Activated CD8-positive, alpha-beta memory T cell treated with anti-CD3 and anti-CD28 coated beads for 48 hours (primary cell): ENCODE results near the gene C10orf143.

Experiments
- DNase-seq, 3 experiments: peaks; one replicate each; pipeline ENCODE4 v3.0.0-alpha.2; 2020; ENCODE audit warnings: low read depth in 2 of 3, low spot score in 2 of 3

C10orf143 gene

DNA sequence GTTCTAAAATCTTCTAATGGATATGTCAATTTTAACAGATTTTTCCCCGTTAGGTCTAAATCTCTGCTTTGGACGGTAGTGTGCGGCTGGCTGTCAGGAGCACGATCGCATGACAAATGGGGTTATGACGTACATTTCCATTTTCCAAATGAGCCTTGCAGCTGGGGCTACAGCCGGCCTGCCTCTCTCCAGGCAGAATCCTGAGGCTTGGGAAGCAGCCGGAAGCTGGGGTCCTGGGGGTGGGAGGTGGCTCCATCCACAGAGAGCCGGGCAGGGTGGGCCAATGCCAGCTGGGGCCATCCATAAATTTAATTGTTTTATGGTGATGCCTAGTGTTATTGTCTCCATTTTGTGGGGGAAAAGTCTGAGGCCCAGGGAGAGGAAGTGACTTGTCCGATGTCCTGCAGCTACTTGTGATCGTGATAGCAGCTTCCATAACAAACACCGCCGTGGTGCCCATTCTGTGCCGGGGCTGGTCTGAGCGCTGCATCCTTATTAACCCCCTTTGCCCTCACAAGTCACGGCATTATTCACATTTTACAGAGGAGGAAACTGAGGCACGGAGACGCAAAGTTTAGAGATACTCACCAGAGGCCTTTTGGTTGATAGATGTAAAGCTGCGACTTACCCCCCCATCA is 93.5 kb downstream of the C10orf143 start:
- DNase-seq: no peak

DNA sequence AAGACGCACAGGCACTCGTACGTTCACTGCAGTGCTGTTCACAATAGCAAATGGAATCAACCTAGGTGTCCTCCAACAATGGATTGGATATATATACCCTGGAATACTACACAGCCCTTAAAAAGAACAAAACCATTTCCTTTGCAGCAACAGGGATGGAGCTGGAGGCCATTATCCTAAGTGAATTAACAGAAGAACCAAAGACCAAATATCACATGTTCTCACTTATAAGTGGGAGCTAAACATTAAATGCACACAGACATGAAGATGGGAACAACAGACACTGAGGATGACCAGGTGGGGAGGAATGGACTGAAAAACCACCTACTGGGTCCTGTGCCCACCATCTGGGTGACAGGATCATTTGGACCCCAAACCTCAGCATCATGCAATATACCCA is 94.5 kb downstream of the C10orf143 start:
- no peak for DNase-seq

DNA sequence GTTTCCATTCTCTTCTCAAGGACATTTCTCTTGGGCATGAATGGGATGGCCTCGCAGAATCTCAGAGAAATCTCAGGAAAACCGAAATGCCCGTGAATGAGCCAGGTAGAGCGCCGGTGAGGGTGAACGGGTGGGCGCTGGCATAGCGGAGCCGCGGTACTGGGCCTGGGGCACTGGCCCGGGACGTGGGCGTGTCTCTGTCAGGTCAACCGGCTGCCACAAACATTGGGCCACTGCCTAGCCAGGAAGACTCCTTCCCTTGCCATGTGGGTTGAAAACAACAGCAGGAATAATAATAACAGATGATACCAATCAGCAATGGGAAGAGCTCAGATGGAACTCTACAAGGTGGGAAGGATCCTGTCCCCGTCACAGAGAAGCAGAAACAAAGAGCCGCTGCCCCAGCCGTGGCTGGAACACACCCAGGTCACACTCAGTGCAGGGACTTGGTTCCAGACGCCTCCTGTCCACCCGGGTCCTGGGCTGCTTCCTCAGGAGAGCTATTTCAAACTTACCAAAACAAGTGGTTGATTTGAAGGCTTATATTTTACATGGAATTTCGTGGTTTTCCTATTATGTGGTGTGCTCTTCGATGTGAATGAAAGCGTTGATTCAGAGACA is 95.4 kb downstream of the C10orf143 start:
- no peak for DNase-seq

DNA sequence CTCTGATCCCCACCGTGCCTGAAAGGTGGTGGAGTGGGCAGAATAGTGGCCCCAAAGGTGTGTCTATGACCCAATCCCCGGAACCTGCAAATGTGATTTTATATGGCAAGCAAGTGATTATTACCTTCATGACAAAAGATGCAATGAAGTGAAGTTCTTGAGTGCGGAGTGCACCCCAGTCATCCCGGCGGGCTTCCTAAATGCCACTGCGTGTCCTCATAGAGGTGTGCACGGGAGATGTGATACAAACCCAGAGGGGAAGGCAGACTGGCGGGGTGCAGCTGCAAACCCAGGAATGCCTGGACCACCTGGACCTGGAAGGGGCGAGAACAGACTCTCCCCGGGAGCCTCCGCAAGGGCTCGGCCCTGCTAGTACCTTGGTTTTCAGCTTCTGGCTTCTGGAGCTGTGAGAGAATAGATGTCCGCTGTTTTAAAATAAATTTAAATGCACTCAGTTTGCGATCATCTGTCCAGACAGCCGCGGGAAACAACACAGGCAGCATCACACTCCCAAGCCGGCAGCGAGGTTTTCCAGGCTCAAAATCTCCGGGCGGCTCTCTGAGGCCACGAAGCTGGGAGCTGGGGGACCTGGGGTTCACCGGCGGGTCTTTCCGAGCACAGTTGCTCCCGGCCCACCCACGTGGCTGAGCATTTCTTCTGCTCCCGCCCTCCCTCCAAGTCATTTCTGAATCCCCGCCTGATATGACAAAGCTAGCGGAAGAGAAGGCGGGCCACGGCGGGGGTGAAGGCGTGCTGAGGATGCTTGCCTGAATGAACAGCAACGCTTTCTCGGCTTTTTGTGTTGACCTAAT is 96.2 kb downstream of the C10orf143 start:
- DNase-seq: no peak
